Tibial artery (tissue), 4 donors: Measurements from ENCODE around the gene IQGAP1.
A peak's percentile ranks its signal among the peaks of the same experiment; 100 is the strongest.

ENCODE experiments used
- DNase-seq, 2 donors: peaks; one replicate each; pipeline ENCODE4 v3.0.0-alpha.2; 2019
- H3K27ac ChIP-seq, 2 donors: fragments of 200-600 bp; sonication (generic) in 1 of 2; 1 replicate in 1 of 2; 2 replicates in 1 of 2; pipeline ENCODE4 v1.5.1; 2018 to 2019; ENCODE audit warnings: mild to moderate bottlenecking in 1 of 2
- H3K27me3 ChIP-seq, 2 donors: fragments of 200-600 bp; sonication (generic) in 1 of 2; one replicate each; pipeline versions ENCODE4 v1.5.1 to v1.6.0; 2016 to 2019
- H3K36me3 ChIP-seq, 3 donors: fragments of 200-600 bp; sonication (generic) in 2 of 3; one replicate each; pipeline ENCODE4 v1.5.1; 2016 to 2019; ENCODE audit warnings: mild to moderate bottlenecking in 2 of 3
- H3K4me1 ChIP-seq, 4 donors: fragments of 200-600 bp; sonication (generic) in 2 of 4; 1 replicate in 3 of 4; 2 replicates in 1 of 4; pipeline ENCODE4 v1.5.1; 2016 to 2019
- H3K4me3 ChIP-seq, 2 donors: fragments of 200-600 bp; sonication (generic) in 1 of 2; 1 replicate in 1 of 2; 2 replicates in 1 of 2; pipeline ENCODE4 v1.5.1; 2018 to 2019; ENCODE audit warnings: mild to moderate bottlenecking in 2 of 2
- H3K9me3 ChIP-seq, 3 donors: fragments of 200-600 bp; sonication (generic) in 1 of 3; one replicate each; pipeline ENCODE4 v1.5.1; 2016 to 2019
- CTCF ChIP-seq, 2 experiments: fragments of 200-600 bp in 1 of 2; fragments of 450-650 bp in 1 of 2; IDR thresholded peaks; one replicate each; pipeline ENCODE4 v1.5.1; 2017 to 2019; ENCODE audit warnings: antibody characterized with exemption in 2 of 2, mild to moderate bottlenecking in 1 of 2, moderate library complexity in 1 of 2
- intact Hi-C: fragments of 100-400 bp; cut with DNase I; formaldehyde crosslinking; loops from one replicate; pipeline ENCODE4 v1.15.0; 2023; ENCODE audit warnings: low total_unique reads

IQGAP1 gene

GRCh38 chr15:90550919-90551318 is 162.9 kb downstream of the IQGAP1 start:
- intact Hi-C loops: no loop called here
- Histone ChIP-seq H3K9me3 (no peaks in the 10 kb centered on the region), H3K4me1 (peaks cover 0 to 64% (median 32%) of the 10 kb centered on the region in 4 donors), H3K36me3 (peaks cover 0 to 8% (median 4%) of the 10 kb centered on the region in 3 donors), H3K27ac (peak overlapping the region in 1 of 2 donors; percentile 85), H3K4me3 (no peak overlapping the region), H3K27me3 (no peaks in the 10 kb centered on the region)
- TF ChIP-seq CTCF (IDR thresholded peaks at IDR 0.05): no peak
- no peak for DNase-seq
